HG03095 (cell line): Measurements from ENCODE around the gene TCERG1L.
"Not testable (repeated sequence)": the region's sequence is repeated elsewhere in the genome, so short reads cannot be mapped to it uniquely, and the experiment has no call there.

Experiments used
- ATAC-seq: cut with Tn5 transposase; IDR thresholded peaks from one replicate; pipeline ENCODE4 v1.9.1; 2021; ENCODE audit warnings: moderate library complexity; ENCODE audit not compliant: unreplicated experiment

TCERG1L gene

DNA sequence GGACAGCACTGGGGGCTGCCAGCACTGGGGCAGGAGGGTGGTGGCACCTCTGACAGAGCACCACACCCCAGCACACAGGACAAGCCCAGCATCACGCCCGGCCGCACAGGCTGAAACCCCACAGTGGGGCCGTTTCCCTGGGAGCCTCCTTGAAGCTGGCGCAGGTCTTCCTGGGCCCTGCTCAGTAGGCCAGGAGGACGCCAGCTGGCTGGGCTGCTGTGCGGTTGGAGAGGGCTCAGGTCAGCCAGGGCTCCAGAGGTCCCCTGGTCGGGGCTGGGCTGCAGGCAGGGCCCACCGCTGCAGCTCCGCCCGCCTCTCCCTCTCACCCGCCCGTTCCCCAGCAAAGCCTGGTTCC is 137.3 kb downstream of the TCERG1L start:
- ATAC-seq: no peak

GRCh38 chr10:131173484-131174210 is 137.9 kb downstream of the TCERG1L start:
- no peak for ATAC-seq

GRCh38 chr10:131172433-131172832 is 139.1 kb downstream of the TCERG1L start:
- no peak for ATAC-seq

DNA sequence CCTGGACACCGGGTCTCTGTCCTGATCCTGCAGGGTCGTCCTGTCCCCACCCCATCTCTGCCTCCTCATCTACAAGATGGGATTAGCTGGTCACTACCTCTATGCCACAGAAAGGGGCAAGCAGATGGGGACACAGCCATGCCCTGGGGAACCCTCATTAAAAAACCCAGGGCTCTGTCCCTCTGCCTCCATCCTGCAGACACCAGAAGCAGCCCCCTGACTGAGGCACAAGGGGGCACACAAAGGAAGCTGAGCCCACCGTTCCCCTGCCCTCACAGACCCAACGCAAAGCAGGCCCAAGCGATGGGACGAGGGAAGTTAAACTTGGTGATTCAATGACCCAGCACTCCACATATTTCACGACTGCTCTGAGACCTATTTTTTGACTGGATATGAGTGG is 142.4 kb downstream of the TCERG1L start:
- no peak for ATAC-seq

- ATAC-seq: no peak
Observed at GRCh38 chr10:131168238-131168875, 143.2 kb downstream of the TCERG1L start.

- ATAC-seq: no peak
Observed at GRCh38 chr10:131167036-131167860, 144.3 kb downstream of the TCERG1L start.

GRCh38 chr10:131166486-131166885 is 145.0 kb downstream of the TCERG1L start:
- no peak for ATAC-seq

DNA sequence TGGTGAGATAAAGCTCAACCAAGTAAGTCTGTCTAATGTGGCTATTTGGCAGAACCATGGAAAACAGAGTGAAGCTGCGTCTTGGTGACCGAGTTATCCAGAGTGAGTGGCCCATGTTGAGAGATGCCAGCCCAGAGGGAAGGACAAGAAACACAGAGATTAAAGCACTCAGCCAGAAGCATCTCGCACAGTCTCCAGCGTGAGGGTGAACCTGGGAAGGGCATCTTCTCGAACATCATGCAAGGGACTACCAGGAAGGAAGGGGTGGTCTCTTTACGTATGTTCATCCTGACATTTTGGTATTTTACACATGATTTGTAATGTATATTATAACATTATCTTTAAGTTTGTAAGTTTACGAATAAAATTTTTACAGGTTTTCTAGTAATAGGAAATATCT is 146.4 kb downstream of the TCERG1L start:
- no peak for ATAC-seq

GRCh38 chr10:131162866-131163843 is 148.4 kb downstream of the TCERG1L start:
- ATAC-seq: no peak

- no peak for ATAC-seq
Observed at GRCh38 chr10:131162211-131162610, 149.3 kb downstream of the TCERG1L start.

DNA sequence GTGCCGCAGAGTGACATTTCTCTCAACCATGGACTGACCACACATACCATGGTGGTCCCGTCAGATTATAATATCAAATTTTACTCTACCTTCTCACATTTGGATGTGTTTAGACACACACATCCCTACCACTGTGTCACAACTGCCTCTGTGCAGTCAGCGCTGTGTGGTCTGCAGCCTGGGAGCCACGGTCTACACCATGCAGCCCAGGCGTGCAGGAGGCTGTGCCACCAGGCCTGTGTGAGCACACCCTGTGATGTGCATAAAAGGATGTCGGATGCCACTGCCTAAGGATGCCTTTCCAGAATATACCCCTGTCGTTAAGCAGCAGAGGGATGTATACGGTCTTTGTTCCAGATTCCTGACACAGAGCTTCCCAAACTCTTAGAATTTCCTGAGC is 150.4 kb downstream of the TCERG1L start:
- no peak for ATAC-seq

- ATAC-seq: no peak
Observed at GRCh38 chr10:131160219-131160875, 151.2 kb downstream of the TCERG1L start.

GRCh38 chr10:131159771-131160170 is 151.8 kb downstream of the TCERG1L start:
- no peak for ATAC-seq

DNA sequence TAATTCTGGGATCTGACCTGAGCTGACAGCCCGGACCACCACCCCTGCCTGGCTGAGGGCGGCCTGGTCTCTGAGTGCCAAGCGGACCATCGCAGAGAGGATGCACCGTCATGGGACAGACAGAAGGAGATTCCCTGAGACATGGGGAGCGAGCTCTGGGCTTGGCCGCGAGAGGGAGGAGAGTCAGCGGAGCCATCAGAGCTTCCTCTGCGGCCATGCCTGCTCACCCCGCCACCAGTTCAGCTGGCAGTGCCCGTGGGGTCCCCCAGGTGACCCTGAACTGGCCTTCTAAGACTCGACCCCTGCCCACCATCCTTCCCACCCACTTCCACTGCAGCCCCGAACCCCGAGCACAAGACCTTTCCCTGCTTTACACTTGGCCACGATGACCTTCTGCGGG is 152.8 kb downstream of the TCERG1L start:
- ATAC-seq: no peak

GRCh38 chr10:131157899-131158298 is 153.6 kb downstream of the TCERG1L start:
- ATAC-seq: no peak

GRCh38 chr10:131155876-131156230 is 155.7 kb downstream of the TCERG1L start:
- ATAC-seq: no peak

GRCh38 chr10:131155218-131155875 is 156.2 kb downstream of the TCERG1L start:
- ATAC-seq: no peak

- no peak for ATAC-seq
Observed at GRCh38 chr10:131154306-131155025, 157.1 kb downstream of the TCERG1L start.

DNA sequence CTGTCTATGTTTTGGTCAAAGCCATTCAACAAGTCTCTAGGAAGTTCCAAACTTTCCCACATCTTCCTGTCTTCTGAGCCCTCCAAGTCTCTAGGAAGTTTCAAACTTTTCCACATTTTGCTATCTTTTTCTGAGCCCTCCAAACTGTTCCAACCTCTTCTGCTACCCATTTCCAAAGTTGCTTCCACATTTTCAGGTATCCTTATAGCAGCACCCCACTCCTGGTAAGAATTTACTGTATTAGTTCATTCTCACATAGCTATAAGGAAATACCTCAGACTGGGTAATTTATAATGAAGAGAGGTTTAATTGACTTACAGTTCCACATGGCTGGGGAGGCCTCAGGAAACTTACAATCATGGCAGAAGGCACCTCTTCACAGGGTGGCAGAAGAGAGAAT is 159.1 kb downstream of the TCERG1L start:
- ATAC-seq: not testable (repeated sequence)
